ENCODE data around the gene TSKU. TPM values are rescaled to one million over a fixed set of nuclear protein-coding genes. Genes with fewer than 3 reads are reported as not detected.

Gene TSKU
- total and polyA plus RNA-seq, 2 experiments from 2014 or later: 30.6 to 30.8 TPM

- no peak overlapping the region; the same call in 1 of the 2 replicates for H3K9ac ChIP-seq
- no peak overlapping the region for H3K4me3 ChIP-seq
- DNase-seq: peak; percentile 92
- H3K36me3 ChIP-seq (ENCODE audit: low read depth): no peaks in the 10 kb centered on the region
- in situ Hi-C loops (cut with MboI): no loop called here
- no peaks in the 10 kb centered on the region for H3K9me3 ChIP-seq (ENCODE audit: low read depth)
- peak overlapping the region; percentile 40 for H3K27ac ChIP-seq
- no peaks in the 10 kb centered on the region for H3K27me3 ChIP-seq (replicated peaks; ENCODE audit: insufficient read depth)
- TF ChIP-seq EZH2 (IDR thresholded peaks at IDR 0.05; ENCODE audit: insufficient read depth, poor library complexity, severe bottlenecking) (no peak), EZH2phosphoT487 (IDR thresholded peaks at IDR 0.05; ENCODE audit: insufficient read depth, low read depth) (no peak)
- H2AFZ ChIP-seq: peak overlapping the region; percentile 18; the same call in 1 of the 2 replicates
- no peaks in the 10 kb centered on the region for H4K20me1 ChIP-seq (ENCODE audit: insufficient read depth)
- H3K4me1 ChIP-seq (ENCODE audit: insufficient read depth): peaks cover 32% of the 10 kb centered on the region
- no peaks in the 10 kb centered on the region for H3K79me2 ChIP-seq (ENCODE audit: insufficient read depth)
- peaks cover 16% of the 10 kb centered on the region for H3F3A ChIP-seq (ENCODE audit: insufficient read depth)
- H3K4me2 ChIP-seq (ENCODE audit: unreplicated experiment): peak overlapping the region; percentile 41
- 42 to 45% methylated on average over 10 of the region's 10 CpGs for WGBS, 2 experiments (ENCODE audit: low coverage in 1 of 2, low lambda C conversion rate in 2 of 2, missing lambda C conversion rate in 2 of 2)
- no peaks in the 10 kb centered on the region for H3K9me2 ChIP-seq (ENCODE audit: insufficient read depth)
Measured at GRCh38 chr11:76803811-76804600, 20.9 kb downstream of the TSKU start.

GRCh38 chr11:76805206-76805913, 22.2 kb downstream of the TSKU start:
- Histone ChIP-seq H3K9ac (no peak overlapping the region), H3K27me3 (replicated peaks; ENCODE audit: insufficient read depth) (no peaks in the 10 kb centered on the region), H3K4me3 (no peak overlapping the region), H3K4me1 (ENCODE audit: insufficient read depth) (peaks cover 32% of the 10 kb centered on the region), H3K36me3 (ENCODE audit: low read depth) (no peaks in the 10 kb centered on the region), H3K79me2 (ENCODE audit: insufficient read depth) (no peaks in the 10 kb centered on the region), H4K20me1 (ENCODE audit: insufficient read depth) (no peaks in the 10 kb centered on the region), H3K9me3 (ENCODE audit: low read depth) (no peaks in the 10 kb centered on the region), H3K9me2 (ENCODE audit: insufficient read depth) (no peaks in the 10 kb centered on the region), H3K4me2 (ENCODE audit: unreplicated experiment) (peak overlapping the region; percentile 9), H3K27ac (no peak overlapping the region), H2AFZ (no peak overlapping the region), H3F3A (ENCODE audit: insufficient read depth) (peaks cover 16% of the 10 kb centered on the region)
- peak; percentile 56 for DNase-seq
- TF ChIP-seq EZH2phosphoT487 (IDR thresholded peaks at IDR 0.05; ENCODE audit: insufficient read depth, low read depth): no peak
- no peak for TF ChIP-seq EZH2 (IDR thresholded peaks at IDR 0.05; ENCODE audit: insufficient read depth, poor library complexity, severe bottlenecking)
- in situ Hi-C loops (cut with MboI): no loop called here
- 57 to 63% methylated on average over 8 of the region's 8 CpGs for WGBS, 2 experiments (ENCODE audit: low coverage in 1 of 2, low lambda C conversion rate in 2 of 2, missing lambda C conversion rate in 2 of 2)

GRCh38 chr11:76806131-76806530, 23.0 kb downstream of the TSKU start:
- H4K20me1 ChIP-seq (ENCODE audit: insufficient read depth): no peaks in the 10 kb centered on the region
- no peak for TF ChIP-seq EZH2 (IDR thresholded peaks at IDR 0.05; ENCODE audit: insufficient read depth, poor library complexity, severe bottlenecking)
- TF ChIP-seq EZH2phosphoT487 (IDR thresholded peaks at IDR 0.05; ENCODE audit: insufficient read depth, low read depth): no peak
- H3K9me2 ChIP-seq (ENCODE audit: insufficient read depth): no peaks in the 10 kb centered on the region
- no peak for DNase-seq
- no peaks in the 10 kb centered on the region for H3K9me3 ChIP-seq (ENCODE audit: low read depth)
- H3K27me3 ChIP-seq (replicated peaks; ENCODE audit: insufficient read depth): no peaks in the 10 kb centered on the region
- H3K4me1 ChIP-seq (ENCODE audit: insufficient read depth): peaks cover 32% of the 10 kb centered on the region
- H3K79me2 ChIP-seq (ENCODE audit: insufficient read depth): no peaks in the 10 kb centered on the region
- H3K4me3 ChIP-seq: no peak overlapping the region
- peaks cover 16% of the 10 kb centered on the region for H3F3A ChIP-seq (ENCODE audit: insufficient read depth)
- 68 to 80% methylated on average over 7 of the region's 7 CpGs for WGBS, 2 experiments (ENCODE audit: low coverage in 1 of 2, low lambda C conversion rate in 2 of 2, missing lambda C conversion rate in 2 of 2)
- no peak overlapping the region for H3K9ac ChIP-seq
- in situ Hi-C loops (cut with MboI): no loop called here
- no peaks in the 10 kb centered on the region for H3K36me3 ChIP-seq (ENCODE audit: low read depth)
- H3K27ac ChIP-seq: no peak overlapping the region
- H2AFZ ChIP-seq: no peak overlapping the region
- H3K4me2 ChIP-seq (ENCODE audit: unreplicated experiment): no peak overlapping the region

- Histone ChIP-seq H4K20me1 (ENCODE audit: insufficient read depth) (no peaks in the 10 kb centered on the region), H3K4me1 (ENCODE audit: insufficient read depth) (peaks cover 32% of the 10 kb centered on the region), H3K27me3 (replicated peaks; ENCODE audit: insufficient read depth) (no peaks in the 10 kb centered on the region), H3K9me2 (ENCODE audit: insufficient read depth) (no peaks in the 10 kb centered on the region), H3K4me2 (ENCODE audit: unreplicated experiment) (peak overlapping the region; percentile 81), H3F3A (ENCODE audit: insufficient read depth) (peaks cover 16% of the 10 kb centered on the region), H3K4me3 (no peak overlapping the region), H2AFZ (no peak overlapping the region), H3K27ac (no peak overlapping the region), H3K36me3 (ENCODE audit: low read depth) (no peaks in the 10 kb centered on the region), H3K9ac (no peak overlapping the region), H3K9me3 (ENCODE audit: low read depth) (no peaks in the 10 kb centered on the region), H3K79me2 (ENCODE audit: insufficient read depth) (no peaks in the 10 kb centered on the region)
- 24 to 25% methylated on average over 3 of the region's 3 CpGs for WGBS, 2 experiments (ENCODE audit: low coverage in 1 of 2, low lambda C conversion rate in 2 of 2, missing lambda C conversion rate in 2 of 2)
- in situ Hi-C loops (cut with MboI): no loop called here
- DNase-seq: no peak
- TF ChIP-seq EZH2 (IDR thresholded peaks at IDR 0.05; ENCODE audit: insufficient read depth, poor library complexity, severe bottlenecking): no peak
- TF ChIP-seq EZH2phosphoT487 (IDR thresholded peaks at IDR 0.05; ENCODE audit: insufficient read depth, low read depth): no peak
Measured at GRCh38 chr11:76806608-76807205, 23.6 kb downstream of the TSKU start.
